Measurements from ENCODE around the gene HYAL1.

The HYAL1 gene

GRCh38 chr3:50318615-50319014, 15.2 kb upstream of the HYAL1 start:
- Histone ChIP-seq H3K23ac (ENCODE audit: low read length) (no peak overlapping the region), H2AK5ac (ENCODE audit: low read length) (no peak overlapping the region), H3K79me2 (ENCODE audit: control insufficient read depth, insufficient read depth, low read length) (peaks cover 27% of the 10 kb centered on the region), H3K4me3 (ENCODE audit: low read length) (no peak overlapping the region), H4K5ac (ENCODE audit: low read length) (no peak overlapping the region), H2BK5ac (ENCODE audit: low read length) (no peak overlapping the region), H3K56ac (ENCODE audit: low read length) (no peak overlapping the region), H3K18ac (ENCODE audit: low read length) (no peak overlapping the region), H3K27me3 (ENCODE audit: insufficient read depth, low read length, poor library complexity) (no peaks in the 10 kb centered on the region), H3K4ac (ENCODE audit: low read depth, low read length) (no peak overlapping the region), H4K8ac (ENCODE audit: low read depth, low read length) (no peak overlapping the region), H3K4me2 (ENCODE audit: low read length) (no peak overlapping the region), H3K9ac (ENCODE audit: low read length) (no peak overlapping the region), H3K79me1 (ENCODE audit: low read length) (peaks cover 29% of the 10 kb centered on the region), H3K36me3 (ENCODE audit: control insufficient read depth, insufficient read depth, low read length) (peaks cover 10% of the 10 kb centered on the region), H2BK15ac (replicated peaks; ENCODE audit: low read depth) (no peak overlapping the region), H2BK120ac (ENCODE audit: low read depth, low read length) (no peak overlapping the region), H3K4me1 (ENCODE audit: control insufficient read depth, low read depth, low read length) (peaks cover 21% of the 10 kb centered on the region), H3K27ac (ENCODE audit: low read depth, low read length) (no peak overlapping the region)
- WGBS (ENCODE audit: extremely low coverage, insufficient coverage, low lambda C conversion rate): no CpG with 5 or more reads among the region's 10 CpGs
- DNase-seq: no peak

- no peaks in the 10 kb centered on the region for H3K27me3 ChIP-seq (ENCODE audit: insufficient read depth, low read length, poor library complexity)
- no peak overlapping the region for H3K27ac ChIP-seq (ENCODE audit: low read depth, low read length)
- peaks cover 27% of the 10 kb centered on the region for H3K79me2 ChIP-seq (ENCODE audit: control insufficient read depth, insufficient read depth, low read length)
- H2BK120ac ChIP-seq (ENCODE audit: low read depth, low read length): no peak overlapping the region
- DNase-seq: no peak
- no peak overlapping the region for H3K18ac ChIP-seq (ENCODE audit: low read length)
- no peak overlapping the region for H3K4me3 ChIP-seq (ENCODE audit: low read length)
- peaks cover 20% of the 10 kb centered on the region for H3K4me1 ChIP-seq (ENCODE audit: control insufficient read depth, low read depth, low read length)
- no peak overlapping the region for H3K4me2 ChIP-seq (ENCODE audit: low read length)
- H2BK15ac ChIP-seq (replicated peaks; ENCODE audit: low read depth): no peak overlapping the region
- H2AK5ac ChIP-seq (ENCODE audit: low read length): no peak overlapping the region
- peaks cover 10% of the 10 kb centered on the region for H3K36me3 ChIP-seq (ENCODE audit: control insufficient read depth, insufficient read depth, low read length)
- no peak overlapping the region for H4K8ac ChIP-seq (ENCODE audit: low read depth, low read length)
- H2BK5ac ChIP-seq (ENCODE audit: low read length): no peak overlapping the region
- H3K23ac ChIP-seq (ENCODE audit: low read length): no peak overlapping the region
- peak overlapping the region; percentile 4 for H3K56ac ChIP-seq (ENCODE audit: low read length)
- H3K4ac ChIP-seq (ENCODE audit: low read depth, low read length): no peak overlapping the region
- peaks cover 29% of the 10 kb centered on the region for H3K79me1 ChIP-seq (ENCODE audit: low read length)
- H4K5ac ChIP-seq (ENCODE audit: low read length): no peak overlapping the region
- WGBS (ENCODE audit: extremely low coverage, insufficient coverage, low lambda C conversion rate): no CpG with 5 or more reads among the region's 11 CpGs
- no peak overlapping the region for H3K9ac ChIP-seq (ENCODE audit: low read length)
Measured at GRCh38 chr3:50318163-50318562, 14.8 kb upstream of the HYAL1 start.

DNA sequence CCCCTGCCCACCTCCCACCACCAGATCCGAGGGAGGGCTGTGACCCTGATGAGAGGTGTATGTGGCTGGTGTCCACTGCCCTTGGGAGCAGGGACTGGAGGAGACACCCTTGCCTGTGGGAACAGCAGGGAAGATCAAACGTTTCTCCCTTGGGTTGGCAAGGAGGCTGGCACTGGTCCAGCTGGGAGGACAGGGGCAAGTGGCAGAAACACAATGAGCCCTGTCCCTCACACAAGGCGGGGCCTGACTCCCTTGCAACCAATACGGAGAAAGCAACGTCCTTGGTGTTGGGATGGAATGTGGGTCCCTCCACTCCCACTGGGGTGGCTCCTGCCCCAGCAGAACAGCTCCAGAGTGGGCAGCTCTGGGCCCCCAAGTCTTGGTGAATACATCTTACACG, 13.9 kb upstream of the HYAL1 start:
- Histone ChIP-seq H3K79me2 (ENCODE audit: control insufficient read depth, insufficient read depth, low read length) (peaks cover 27% of the 10 kb centered on the region), H2BK5ac (ENCODE audit: low read length) (no peak overlapping the region), H2BK15ac (replicated peaks; ENCODE audit: low read depth) (no peak overlapping the region), H3K4me1 (ENCODE audit: control insufficient read depth, low read depth, low read length) (peaks cover 16% of the 10 kb centered on the region), H3K4me2 (ENCODE audit: low read length) (no peak overlapping the region), H2AK5ac (ENCODE audit: low read length) (no peak overlapping the region), H3K27ac (ENCODE audit: low read depth, low read length) (no peak overlapping the region), H2BK120ac (ENCODE audit: low read depth, low read length) (no peak overlapping the region), H3K4me3 (ENCODE audit: low read length) (no peak overlapping the region), H4K5ac (ENCODE audit: low read length) (no peak overlapping the region), H3K4ac (ENCODE audit: low read depth, low read length) (no peak overlapping the region), H3K27me3 (ENCODE audit: insufficient read depth, low read length, poor library complexity) (no peaks in the 10 kb centered on the region), H4K8ac (ENCODE audit: low read depth, low read length) (no peak overlapping the region), H3K23ac (ENCODE audit: low read length) (no peak overlapping the region), H3K56ac (ENCODE audit: low read length) (peak overlapping the region; percentile 44), H3K18ac (ENCODE audit: low read length) (no peak overlapping the region), H3K79me1 (ENCODE audit: low read length) (peaks cover 29% of the 10 kb centered on the region), H3K9ac (ENCODE audit: low read length) (peak overlapping the region; percentile 26), H3K36me3 (ENCODE audit: control insufficient read depth, insufficient read depth, low read length) (peaks cover 10% of the 10 kb centered on the region)
- no peak for DNase-seq
- WGBS (ENCODE audit: extremely low coverage, insufficient coverage, low lambda C conversion rate): no CpG with 5 or more reads among the region's 6 CpGs

GRCh38 chr3:50316657-50317242, 13.4 kb upstream of the HYAL1 start:
- no CpG with 5 or more reads among the region's 9 CpGs for WGBS (ENCODE audit: extremely low coverage, insufficient coverage, low lambda C conversion rate)
- Histone ChIP-seq H3K9ac (ENCODE audit: low read length) (peak overlapping the region; percentile 26), H4K5ac (ENCODE audit: low read length) (no peak overlapping the region), H3K27me3 (ENCODE audit: insufficient read depth, low read length, poor library complexity) (no peaks in the 10 kb centered on the region), H3K23ac (ENCODE audit: low read length) (no peak overlapping the region), H2BK5ac (ENCODE audit: low read length) (no peak overlapping the region), H3K4me1 (ENCODE audit: control insufficient read depth, low read depth, low read length) (peaks cover 16% of the 10 kb centered on the region), H3K4ac (ENCODE audit: low read depth, low read length) (no peak overlapping the region), H3K4me2 (ENCODE audit: low read length) (no peak overlapping the region), H3K79me2 (ENCODE audit: control insufficient read depth, insufficient read depth, low read length) (peaks cover 27% of the 10 kb centered on the region), H3K79me1 (ENCODE audit: low read length) (peaks cover 29% of the 10 kb centered on the region), H4K8ac (ENCODE audit: low read depth, low read length) (no peak overlapping the region), H2BK120ac (ENCODE audit: low read depth, low read length) (no peak overlapping the region), H3K36me3 (ENCODE audit: control insufficient read depth, insufficient read depth, low read length) (peaks cover 10% of the 10 kb centered on the region), H3K18ac (ENCODE audit: low read length) (no peak overlapping the region), H3K56ac (ENCODE audit: low read length) (peak overlapping the region; percentile 44), H2BK15ac (replicated peaks; ENCODE audit: low read depth) (no peak overlapping the region), H2AK5ac (ENCODE audit: low read length) (no peak overlapping the region), H3K4me3 (ENCODE audit: low read length) (no peak overlapping the region), H3K27ac (ENCODE audit: low read depth, low read length) (no peak overlapping the region)
- peak; percentile 88 for DNase-seq

DNA sequence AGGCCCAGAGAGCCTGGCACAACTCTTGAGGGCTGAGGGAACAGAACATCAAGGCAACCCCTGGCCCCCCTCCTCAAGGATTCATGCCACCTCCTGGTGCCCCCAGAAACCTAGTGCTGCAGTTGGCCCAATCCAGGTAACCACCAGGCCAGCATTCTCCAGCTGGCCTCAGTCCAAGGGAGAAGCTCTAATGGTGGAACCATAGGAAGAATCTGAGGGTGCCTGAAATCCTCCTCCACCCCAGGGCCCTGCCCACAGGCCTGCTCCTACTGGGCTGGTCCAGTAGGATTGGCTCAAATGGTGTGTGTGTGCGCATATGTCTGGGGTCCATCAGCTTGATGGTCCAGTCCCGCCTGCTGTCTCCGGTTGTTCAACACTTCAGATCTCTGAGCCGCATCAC, 11.4 kb upstream of the HYAL1 start:
- no peak for DNase-seq
- Histone ChIP-seq H3K27ac (ENCODE audit: low read depth, low read length) (peak overlapping the region; percentile 51), H3K36me3 (ENCODE audit: control insufficient read depth, insufficient read depth, low read length) (peaks cover 10% of the 10 kb centered on the region), H2AK5ac (ENCODE audit: low read length) (no peak overlapping the region), H2BK15ac (replicated peaks; ENCODE audit: low read depth) (no peak overlapping the region), H3K4me3 (ENCODE audit: low read length) (no peak overlapping the region), H3K56ac (ENCODE audit: low read length) (peak overlapping the region; percentile 78), H3K4me1 (ENCODE audit: control insufficient read depth, low read depth, low read length) (peaks cover 9% of the 10 kb centered on the region), H4K5ac (ENCODE audit: low read length) (no peak overlapping the region), H3K4ac (ENCODE audit: low read depth, low read length) (no peak overlapping the region), H2BK5ac (ENCODE audit: low read length) (peak overlapping the region; percentile 87), H3K27me3 (ENCODE audit: insufficient read depth, low read length, poor library complexity) (no peaks in the 10 kb centered on the region), H3K9ac (ENCODE audit: low read length) (no peak overlapping the region), H3K18ac (ENCODE audit: low read length) (no peak overlapping the region), H3K79me1 (ENCODE audit: low read length) (peaks cover 19% of the 10 kb centered on the region), H2BK120ac (ENCODE audit: low read depth, low read length) (no peak overlapping the region), H3K4me2 (ENCODE audit: low read length) (no peak overlapping the region), H3K23ac (ENCODE audit: low read length) (no peak overlapping the region), H4K8ac (ENCODE audit: low read depth, low read length) (no peak overlapping the region), H3K79me2 (ENCODE audit: control insufficient read depth, insufficient read depth, low read length) (peaks cover 16% of the 10 kb centered on the region)
- no CpG with 5 or more reads among the region's 4 CpGs for WGBS (ENCODE audit: extremely low coverage, insufficient coverage, low lambda C conversion rate)

DNA sequence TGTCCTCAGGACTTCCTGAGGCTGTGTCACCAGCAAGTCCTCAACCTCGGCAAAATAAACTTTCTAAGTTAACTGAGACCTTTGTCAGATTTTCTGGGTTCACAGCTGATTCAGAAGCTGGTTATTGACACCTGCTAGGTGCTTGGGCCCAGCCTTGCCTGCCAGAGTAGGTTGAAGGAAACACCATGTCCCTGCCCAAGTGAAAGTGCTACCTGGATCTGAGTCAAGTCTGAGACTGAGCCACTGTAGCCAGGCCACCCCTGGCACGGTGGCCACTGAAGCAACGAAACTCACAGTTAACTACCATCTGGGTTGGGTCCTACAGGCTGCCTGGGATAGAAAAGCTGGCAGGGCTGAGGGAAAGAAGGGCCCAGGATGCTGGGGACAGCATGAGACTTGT, 11.0 kb upstream of the HYAL1 start:
- H3K4me2 ChIP-seq (ENCODE audit: low read length): peak overlapping the region; percentile 7
- peak overlapping the region; percentile 22 for H3K9ac ChIP-seq (ENCODE audit: low read length)
- H3K79me2 ChIP-seq (ENCODE audit: control insufficient read depth, insufficient read depth, low read length): peaks cover 12% of the 10 kb centered on the region
- no peaks in the 10 kb centered on the region for H3K27me3 ChIP-seq (ENCODE audit: insufficient read depth, low read length, poor library complexity)
- peak; percentile 23 for DNase-seq
- WGBS (ENCODE audit: extremely low coverage, insufficient coverage, low lambda C conversion rate): no CpG with 5 or more reads among the region's 3 CpGs
- peaks cover 6% of the 10 kb centered on the region for H3K36me3 ChIP-seq (ENCODE audit: control insufficient read depth, insufficient read depth, low read length)
- H2BK120ac ChIP-seq (ENCODE audit: low read depth, low read length): no peak overlapping the region
- H3K27ac ChIP-seq (ENCODE audit: low read depth, low read length): peak overlapping the region; percentile 51
- H2BK15ac ChIP-seq (replicated peaks; ENCODE audit: low read depth): no peak overlapping the region
- peaks cover 15% of the 10 kb centered on the region for H3K79me1 ChIP-seq (ENCODE audit: low read length)
- H3K4me1 ChIP-seq (ENCODE audit: control insufficient read depth, low read depth, low read length): peaks cover 9% of the 10 kb centered on the region
- H4K8ac ChIP-seq (ENCODE audit: low read depth, low read length): no peak overlapping the region
- peak overlapping the region; percentile 78 for H3K56ac ChIP-seq (ENCODE audit: low read length)
- no peak overlapping the region for H3K23ac ChIP-seq (ENCODE audit: low read length)
- no peak overlapping the region for H3K4me3 ChIP-seq (ENCODE audit: low read length)
- peak overlapping the region; percentile 15 for H2AK5ac ChIP-seq (ENCODE audit: low read length)
- H3K18ac ChIP-seq (ENCODE audit: low read length): no peak overlapping the region
- H2BK5ac ChIP-seq (ENCODE audit: low read length): peak overlapping the region; percentile 87
- no peak overlapping the region for H4K5ac ChIP-seq (ENCODE audit: low read length)
- H3K4ac ChIP-seq (ENCODE audit: low read depth, low read length): peak overlapping the region; percentile 2

Measured in mesendoderm (in vitro differentiated cells).